GM18873 (cell line): ENCODE measurements around the gene ATP6V0A1.
"Not testable (repeated sequence)": the region's sequence is repeated elsewhere in the genome, so short reads cannot be mapped to it uniquely, and the experiment has no call there.

Source experiments
- ATAC-seq: cut with Tn5 transposase; IDR thresholded peaks from one replicate; pipeline ENCODE4 v1.9.1; 2021; ENCODE audit warnings: mild to moderate bottlenecking, moderate library complexity, moderate number of reproducible peaks; ENCODE audit not compliant: unreplicated experiment, low FRiP score

ATP6V0A1 gene

DNA sequence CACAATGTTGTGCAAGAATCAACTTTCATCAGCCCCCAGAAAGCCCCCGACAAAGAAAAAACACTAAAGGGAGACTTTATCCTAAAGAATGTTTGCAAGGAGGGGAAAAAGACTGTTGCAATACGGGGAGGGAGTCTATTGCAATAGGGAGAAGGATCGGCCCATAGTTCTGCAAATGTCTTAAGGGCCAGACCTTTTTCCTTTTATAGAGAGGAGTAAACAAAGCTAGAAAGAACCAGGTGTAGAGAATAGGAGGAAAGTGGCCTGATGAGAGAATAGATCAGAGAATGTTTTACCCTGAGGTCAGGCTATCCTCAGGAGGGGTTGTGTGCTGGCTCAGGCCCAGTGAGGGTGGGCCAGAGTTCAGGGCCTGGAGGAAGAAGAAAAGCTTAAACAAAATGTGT lies 26.9 kb upstream of the ATP6V0A1 start:
- ATAC-seq = no peak

DNA sequence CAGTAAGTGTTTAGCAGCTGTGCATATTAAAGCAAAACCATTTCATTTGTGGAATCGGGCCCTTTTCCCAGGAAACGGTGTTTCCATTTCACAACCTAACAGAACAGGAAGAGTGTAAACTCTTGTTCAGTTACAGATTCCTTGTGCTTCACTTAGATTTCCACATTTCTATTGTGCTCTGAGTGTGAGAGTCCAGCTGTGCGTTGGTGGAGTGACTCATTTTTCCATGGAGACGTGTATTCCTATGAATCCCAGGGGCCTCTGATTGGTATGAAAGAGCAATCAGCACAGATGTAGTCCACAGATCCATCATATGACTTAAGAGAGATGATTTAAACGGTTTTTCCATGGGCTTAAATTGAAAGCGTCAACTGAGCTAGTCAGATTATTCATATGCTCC lies 22.3 kb upstream of the ATP6V0A1 start:
- ATAC-seq = no peak

DNA sequence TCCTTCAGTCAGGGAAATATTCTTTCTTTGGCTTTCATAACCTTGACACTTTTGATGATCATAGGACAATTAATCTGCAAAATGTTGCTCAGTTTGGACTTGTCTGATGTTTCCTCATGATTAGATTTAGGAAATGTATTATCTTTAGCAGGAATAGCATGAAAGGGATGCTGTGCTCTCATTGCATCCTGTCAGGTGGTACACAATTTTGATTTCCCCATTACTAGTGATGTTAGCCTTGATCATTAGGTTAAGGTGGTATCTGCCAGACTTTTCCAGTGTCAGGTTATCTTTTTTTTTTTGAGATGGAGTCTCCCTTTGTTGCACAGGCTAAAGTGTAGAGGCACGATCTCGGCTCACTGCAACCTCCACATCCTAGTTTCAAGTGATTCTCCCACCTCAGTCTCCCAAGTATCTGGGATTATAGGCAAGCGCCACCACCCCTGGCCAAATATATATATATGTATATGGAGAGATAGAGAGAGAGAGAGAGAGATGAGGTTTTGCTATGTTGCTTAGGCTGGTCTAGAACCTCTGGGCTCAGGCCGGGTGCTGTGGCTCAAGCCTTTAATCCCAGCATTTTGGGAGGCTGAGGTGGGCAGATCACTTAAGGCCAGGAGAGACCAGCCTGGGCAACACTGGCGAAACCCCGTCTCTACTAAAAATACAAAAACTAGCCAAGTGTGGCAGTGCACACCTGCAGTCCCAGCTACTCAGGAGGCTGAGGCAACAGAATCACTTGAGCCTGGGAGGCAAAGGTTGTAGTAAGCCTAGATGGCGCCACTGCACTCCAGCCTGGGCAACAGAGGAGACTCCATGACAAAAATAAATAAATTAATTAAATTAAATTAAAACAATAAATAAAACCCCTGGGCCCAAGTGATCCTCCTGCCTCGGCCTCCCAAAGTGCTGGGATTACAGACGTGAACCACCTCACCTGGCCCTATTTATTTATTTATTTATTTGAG lies 19.8 kb upstream of the ATP6V0A1 start:
- no peak for ATAC-seq

DNA sequence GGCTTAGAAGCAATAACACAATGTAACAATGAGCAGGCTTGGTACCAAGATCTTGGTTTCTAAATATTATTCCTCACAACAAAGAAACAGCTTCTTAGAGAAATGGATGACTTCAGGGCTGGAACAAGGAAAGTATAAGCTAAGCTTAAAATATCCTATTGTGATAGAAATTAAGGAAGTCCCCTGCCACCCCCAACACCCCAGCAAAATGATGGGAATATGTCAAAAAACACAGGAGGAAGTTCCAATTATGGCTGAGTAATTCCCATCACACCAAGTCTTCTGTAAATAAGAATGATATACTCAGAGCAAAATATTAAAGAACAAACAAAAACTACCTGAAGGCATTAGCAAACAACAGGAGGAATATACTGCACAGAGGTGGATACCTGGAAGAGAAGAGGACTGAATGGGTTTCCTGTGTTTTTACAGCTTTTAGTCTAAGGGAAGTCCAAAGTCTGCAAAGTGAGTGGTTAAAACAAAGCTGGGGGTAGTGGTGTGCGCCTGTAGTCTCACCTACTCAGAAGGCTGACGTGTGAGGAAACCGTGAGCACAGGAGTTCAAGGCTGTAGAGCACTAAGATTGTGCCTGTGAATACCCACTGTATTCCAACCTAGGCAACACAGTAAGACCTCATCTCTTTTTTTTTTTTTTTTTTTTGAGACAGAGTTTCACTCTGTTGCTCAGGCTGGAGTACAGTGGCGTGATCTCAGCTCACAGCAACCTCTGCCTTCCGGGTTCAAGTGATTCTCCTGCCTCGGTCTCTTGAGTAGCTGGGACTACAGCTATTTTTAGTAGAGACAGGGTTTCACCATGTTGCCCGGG lies 17.1 kb upstream of the ATP6V0A1 start:
- ATAC-seq = no peak

DNA sequence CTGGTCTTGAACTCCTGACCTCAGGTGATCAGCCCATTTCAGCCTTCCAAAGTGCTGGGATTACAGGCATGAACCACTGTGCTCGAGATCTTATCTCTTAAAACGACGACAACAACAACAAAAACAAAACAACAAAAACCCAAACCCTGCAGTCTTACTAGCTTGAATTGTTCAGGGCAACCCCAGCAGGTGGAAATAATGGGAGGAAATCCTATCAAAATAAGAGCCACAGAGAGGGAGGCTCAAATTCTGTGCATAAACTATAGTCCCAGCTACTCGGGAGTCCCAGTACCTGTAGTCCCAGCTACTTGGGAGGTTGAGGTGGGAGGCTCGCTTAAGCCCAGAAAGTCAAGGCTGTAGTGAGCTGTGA lies 16.5 kb upstream of the ATP6V0A1 start:
- ATAC-seq = no peak

DNA sequence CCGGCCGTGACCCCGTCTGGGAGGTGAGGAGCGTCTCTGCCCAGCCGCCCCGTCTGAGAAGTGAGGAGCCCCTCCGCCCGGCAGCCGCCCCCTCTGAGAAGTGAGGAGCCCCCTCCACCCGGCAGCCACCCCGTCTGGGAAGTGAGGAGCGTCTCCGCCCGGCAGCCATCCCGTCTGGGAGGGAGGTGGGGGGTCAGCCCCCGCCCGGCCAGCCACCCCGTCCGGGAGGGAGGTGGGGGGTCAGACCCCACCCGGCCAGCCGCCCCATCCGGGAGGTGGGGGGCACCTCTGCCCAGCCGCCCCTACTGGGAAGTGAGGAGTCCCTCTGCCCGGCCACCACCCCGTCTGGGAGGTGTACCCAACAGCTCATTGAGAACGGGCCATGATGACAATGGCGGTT lies 9.5 kb upstream of the ATP6V0A1 start:
- ATAC-seq = not testable (repeated sequence)

DNA sequence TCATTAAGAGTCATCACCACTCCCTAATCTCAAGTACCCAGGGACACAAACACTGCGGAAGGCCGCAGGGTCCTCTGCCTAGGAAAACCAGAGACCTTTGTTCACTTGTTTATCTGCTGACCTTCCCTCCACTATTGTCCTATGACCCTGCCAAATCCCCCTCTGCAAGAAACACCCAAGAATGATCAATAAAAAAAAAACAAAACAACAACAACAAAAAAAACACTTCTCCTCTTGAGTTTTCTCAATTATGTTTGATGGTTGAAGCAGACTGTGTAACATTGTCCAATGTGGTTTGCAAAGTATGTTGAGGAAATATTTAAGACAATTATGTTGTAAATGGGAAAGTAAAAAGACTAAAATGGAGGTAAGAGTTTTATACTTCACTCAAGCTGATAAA lies 8.8 kb upstream of the ATP6V0A1 start:
- ATAC-seq = not testable (repeated sequence)

DNA sequence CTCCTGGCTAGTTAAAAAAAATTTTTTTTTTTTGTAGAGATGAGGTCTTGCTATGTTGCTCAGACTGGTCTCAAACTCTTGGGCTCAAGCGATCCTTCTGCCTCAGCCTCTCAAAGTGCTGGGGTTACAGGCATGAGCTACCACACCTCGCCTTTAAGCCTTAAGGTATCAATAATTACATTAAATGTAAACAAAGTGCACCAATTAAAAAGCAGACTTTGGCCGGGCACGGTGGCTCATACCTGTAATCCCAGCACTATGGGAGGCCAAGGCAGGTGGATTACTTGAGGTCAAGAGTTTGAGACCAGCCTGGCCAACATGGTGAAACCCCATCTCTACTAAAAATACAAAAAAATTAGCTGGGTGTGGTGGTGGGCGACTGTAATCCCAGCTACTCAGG lies 7.4 kb upstream of the ATP6V0A1 start:
- ATAC-seq = not testable (repeated sequence)

DNA sequence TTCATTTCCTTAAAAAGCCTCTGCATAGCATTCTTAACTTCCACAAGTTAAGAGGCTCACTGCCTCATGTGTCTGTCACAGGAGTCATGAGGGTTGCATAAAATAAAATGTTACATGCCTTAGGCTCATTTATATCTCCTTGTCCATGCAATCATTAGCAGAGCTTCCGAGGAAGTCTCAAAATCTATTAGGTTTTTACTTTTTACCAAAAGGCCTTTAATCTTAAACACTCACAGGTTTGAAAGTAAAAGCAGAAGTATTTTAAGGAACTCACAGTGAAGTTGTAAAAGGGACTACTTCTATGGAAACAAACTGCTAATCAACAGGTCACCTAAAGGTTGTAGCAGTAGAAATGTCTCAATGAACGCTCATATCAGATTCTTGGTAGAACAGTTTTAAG lies 5.2 kb upstream of the ATP6V0A1 start:
- no peak for ATAC-seq

DNA sequence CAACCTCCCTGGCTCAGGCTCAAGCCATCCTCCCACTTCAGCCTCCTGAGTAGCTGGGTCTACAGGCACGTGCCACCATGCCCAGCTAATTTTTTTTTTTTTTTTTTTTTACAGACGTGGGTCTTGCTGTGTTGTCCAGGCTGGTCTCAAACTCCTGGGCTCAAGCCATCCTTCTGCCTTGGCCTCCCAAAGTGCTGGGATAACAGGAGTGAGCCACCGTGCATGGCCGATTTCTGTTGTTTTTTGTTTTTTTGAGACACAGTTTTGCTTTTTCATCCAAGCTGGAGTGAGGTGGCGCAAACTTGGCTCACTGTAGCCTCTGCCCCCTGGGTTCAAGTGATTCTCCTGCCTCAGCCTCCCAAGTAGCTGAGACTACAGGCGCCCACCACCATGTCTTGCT lies 3.7 kb upstream of the ATP6V0A1 start:
- not testable (repeated sequence) for ATAC-seq

DNA sequence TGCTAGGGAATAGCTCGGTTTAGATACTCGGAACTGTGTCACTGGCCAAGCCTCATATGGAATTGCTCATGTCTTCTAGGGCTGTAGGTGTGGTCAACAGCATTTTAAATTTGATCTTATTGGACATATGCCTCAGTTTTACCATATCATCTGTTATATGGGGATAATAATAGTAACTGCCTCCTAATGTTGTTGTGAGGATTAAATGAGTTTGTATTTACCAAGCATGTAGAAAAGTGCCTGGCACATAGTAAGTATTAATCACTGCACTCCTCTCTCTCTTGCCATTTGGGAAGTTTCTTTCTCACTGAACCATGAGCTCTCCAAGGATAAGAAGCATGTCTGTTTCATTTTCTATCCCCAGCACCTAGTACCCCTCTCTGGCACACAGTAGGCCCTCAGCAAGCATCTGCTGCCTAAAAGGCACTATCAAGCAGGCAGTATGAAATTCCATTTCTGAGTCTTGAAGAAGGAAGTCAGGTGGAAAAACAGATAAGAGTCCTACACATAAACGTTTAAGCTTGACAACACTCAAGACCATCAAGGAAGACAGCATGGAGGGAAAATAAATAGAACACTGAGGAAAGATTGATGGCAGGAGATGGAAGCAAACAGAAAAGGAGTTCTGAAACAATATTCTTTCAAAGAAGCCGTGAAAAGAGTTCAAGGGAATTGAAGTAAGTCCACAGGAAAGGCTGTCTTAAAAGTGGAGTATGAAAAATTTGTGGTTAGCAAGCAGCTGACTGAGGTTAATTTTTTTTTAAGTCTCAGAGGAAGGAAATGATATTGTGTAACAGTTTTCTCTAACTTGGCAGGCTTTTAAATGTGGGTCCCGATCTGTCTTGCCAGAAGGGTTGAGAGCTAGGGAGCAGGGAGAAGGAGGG lies 2.2 kb upstream of the ATP6V0A1 start:
- ATAC-seq = no peak

DNA sequence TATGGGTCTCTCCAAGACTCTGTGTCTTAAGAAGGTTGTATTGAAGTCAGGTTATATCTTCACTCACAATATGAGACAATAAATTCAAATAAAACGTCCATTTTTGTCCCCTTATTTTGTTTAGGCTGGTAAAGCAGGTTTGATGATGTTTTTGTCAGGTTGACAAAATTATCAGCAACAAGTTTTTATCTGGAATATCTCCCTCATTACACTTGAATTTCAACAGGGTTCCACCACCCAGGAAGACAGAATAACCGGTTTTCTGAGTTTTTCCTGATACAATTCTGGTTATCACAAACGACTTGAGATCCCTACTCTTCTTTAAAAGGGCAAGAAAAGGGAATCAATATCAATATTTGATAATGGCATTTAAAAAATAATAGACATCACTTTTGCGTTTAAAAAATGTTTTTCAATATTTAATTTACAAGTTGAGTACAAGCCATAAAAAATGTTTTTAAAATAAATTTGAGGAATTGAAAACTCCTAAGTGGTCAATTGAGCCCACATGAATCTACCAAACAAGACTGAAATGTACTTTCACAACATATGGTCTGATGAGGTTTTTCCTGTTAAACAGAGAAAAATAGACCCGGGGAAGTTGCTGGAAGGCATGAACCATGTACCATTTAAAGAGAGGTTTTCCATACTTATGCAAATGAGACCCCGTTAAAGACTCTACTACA lies 1.4 kb upstream of the ATP6V0A1 start:
- no peak for ATAC-seq

DNA sequence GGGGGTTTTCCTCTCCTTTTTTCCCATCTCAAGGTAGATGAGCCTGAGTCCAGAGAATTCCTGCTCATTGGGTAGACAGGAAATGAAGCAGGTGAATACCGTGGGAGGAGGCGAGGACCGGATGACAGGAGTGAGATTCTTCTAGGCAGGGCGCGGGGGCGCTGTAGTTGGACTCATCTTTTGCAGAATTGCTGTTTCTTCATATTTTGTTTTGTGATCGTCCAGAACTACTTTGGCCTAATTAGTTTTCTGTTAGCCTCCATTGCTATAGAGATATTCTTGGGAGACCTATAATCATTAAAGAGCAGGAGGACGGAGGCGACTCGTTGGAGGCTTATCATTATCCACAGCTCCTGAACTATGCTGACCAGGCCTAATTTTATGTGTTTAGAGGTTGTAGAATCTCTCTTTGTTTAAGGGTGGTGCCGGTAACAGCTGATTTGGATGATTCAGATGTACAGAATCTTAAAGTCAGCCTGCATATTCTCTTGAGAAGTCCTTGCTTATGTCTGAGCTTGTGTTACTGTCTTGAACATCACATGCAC lies 650 bp downstream of the ATP6V0A1 start:
- ATAC-seq = no peak

DNA sequence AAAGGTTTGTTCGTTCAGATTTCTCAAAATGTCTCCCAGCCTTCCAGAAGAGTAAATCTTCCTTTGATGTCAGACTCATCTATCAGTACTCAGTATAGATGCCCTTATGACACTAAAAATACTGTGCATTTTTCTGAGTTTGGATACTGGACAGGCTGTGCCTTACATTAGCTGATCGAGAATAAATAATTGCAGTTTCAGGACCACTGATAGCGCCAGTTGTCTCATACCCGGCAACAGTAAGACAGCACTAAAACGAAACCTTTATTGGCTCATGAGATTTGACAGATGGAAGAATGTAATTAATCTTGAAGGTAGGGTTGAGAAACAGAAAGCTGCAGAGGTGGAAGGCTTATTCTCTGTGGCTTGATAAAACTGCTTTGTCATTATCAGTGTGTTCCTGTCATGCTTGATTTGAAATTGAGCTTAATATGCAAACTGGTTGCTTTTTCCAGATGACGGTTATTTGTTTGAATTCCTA lies 1.2 kb downstream of the ATP6V0A1 start:
- ATAC-seq = no peak

DNA sequence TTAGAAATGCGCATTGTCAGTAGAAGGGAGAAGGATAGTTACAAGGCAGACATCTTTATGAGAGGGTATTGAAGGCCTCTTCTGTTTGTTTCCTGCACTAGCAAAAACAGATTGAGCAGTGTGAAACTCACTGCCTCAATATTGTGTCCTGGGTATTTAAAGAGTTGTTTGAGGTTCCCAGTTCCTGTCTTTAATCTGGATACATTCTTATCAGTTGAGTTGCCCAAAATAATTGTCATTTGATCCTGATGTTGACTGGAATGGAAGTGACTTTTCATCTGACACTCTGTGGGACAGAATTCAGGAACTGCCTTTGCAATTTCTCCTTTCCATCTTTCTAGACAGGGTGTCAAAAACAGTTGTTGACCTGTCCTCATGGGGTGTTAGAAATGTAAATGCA lies 1.7 kb downstream of the ATP6V0A1 start:
- ATAC-seq = no peak

DNA sequence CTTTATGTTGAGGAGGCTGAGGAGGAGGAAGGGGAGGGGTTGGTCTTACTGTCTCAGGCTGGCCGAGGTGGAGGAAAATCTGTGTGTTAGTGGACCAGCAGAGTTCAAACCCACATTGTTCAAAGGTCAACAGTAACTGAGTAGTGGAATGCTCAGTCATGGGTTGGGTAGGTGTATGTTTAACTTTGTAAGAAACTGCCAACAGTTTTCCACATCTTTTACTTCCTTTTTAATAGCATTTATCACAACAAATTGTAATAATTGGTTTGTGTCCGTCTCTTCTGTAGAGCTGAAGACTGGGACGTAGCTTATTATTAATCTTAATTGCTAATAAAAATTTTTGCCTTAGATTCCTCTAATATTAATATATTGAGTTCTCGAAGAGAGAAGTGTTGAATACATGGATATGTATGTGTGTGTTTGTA lies 5.3 kb downstream of the ATP6V0A1 start:
- ATAC-seq = no peak

DNA sequence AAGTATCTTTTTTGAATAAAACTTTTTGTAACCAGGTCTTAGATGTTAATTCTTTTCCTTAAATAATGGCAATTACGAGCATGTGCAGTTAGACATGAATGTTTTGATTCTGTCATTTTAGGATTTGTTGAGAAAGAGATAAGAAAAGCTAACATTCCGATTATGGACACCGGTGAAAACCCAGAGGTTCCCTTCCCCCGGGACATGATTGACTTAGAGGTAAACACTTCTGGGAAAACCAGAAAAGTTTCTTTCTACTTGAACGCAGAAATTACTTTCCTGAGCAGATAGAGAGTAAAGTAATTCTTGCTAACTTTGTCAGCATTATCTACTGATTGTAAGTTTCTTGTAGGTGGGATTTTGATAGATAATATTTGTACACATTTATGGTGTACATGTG lies 9.2 kb downstream of the ATP6V0A1 start:
- ATAC-seq = no peak

DNA sequence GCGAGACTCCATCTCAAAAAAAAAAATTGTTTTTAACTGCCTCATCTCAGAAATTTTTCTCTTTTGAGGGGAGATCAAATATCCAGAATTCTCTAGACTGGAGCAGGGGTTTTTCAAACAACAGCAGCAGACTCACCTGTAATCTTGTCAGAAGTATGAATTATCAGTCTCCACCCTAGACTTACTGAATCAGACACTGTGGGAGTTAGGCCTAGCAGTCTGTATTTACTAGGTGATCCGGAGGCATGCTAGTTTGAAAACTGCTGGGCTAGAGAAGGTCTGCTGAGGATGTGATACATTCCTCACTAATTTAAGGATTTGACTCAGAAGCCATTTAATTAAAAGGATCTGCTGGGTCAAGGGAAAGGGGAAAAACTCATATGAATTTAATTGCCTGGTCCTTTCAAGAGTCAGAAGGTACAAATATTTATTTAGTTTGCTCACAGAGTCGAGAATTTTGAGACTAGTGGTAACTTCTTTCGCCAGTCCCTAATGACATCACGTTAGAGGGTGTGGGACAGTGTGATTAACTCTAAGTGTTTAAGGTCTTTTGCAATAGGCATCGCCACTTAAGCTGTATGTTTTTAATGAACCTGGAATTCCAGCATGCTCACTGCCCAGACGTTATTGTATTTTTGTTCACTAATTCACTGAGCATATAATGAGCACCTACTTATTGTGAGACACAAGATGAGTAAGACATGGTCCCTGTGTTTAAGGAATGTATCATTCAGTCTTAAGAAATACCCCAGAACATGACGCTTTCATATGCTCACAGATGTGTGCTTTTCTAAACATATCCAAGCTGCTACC lies 14.2 kb downstream of the ATP6V0A1 start:
- no peak for ATAC-seq

DNA sequence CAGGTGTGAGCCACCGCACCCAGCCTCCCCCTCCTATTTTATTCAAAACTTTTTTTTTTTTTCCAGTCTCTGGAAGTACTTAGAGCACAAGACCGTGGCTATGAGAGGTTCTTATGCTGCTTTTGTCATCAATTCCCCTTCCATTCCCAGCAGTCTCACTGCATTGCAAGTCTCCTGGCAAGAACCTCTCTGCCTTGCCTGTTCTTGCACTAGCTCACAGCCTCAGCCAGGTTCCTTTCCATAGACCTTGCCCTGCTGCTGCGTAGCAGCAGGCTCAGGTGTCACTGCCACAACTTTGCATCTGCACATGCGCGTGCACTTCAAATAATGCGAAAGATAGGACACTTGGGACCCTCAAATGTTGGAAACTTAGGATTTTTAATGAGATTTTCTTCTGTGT lies 15.6 kb downstream of the ATP6V0A1 start:
- no peak for ATAC-seq
